ENCODE measurements around the gene ACE.

- no peak for TF ChIP-seq EZH2 (IDR thresholded peaks at IDR 0.05; ENCODE audit: low read depth)
- TF ChIP-seq CTCF (conservative IDR thresholded peaks at IDR 0.05) = no peak
These were observed 67.8 kb downstream of the ACE start for GRCh38 chr17:63544467-63545301.
